ENCODE data around the gene GMFB.

The GMFB gene

DNA sequence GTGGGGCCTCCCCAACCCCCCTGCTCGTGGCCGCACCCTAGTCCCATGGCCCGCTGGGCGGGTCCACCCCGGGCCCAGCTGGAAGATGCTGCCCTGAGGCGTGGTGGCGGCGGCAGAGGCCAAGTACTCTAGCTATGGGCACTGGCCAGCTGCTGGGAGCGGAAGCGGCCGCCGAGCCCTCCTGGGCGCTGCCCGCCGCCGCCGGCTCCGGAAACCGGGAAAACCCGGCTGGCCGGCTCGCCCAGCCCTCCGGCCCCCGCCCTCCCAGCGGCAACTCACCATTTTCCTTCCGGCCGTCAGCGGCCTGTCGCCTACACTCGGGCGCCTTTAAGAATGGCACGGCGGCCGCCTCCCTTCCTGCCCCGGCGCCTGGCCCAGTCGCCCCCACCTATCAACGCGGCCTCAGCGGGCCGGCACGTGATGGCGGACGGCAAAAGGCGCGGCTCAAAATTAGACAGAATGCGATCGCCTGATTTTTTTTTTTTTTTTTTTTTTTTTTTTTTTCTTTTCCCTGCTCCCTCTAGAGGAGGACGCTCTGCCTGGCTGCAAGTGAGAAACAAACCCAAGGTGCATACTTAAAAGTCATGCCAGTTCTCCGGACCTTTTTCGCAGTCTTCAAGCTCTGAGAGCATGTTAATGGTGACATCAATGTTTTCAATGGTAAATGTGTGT, at the start of gene GMFB:
Gene GMFB, minus strand, starts transcription at position 335 of the 672 bp plus-strand sequence. Its CDS starts 53 bp downstream, at position 282.
- peak; percentile 78 to 81 for DNase-seq (ENCODE audit: low read depth in 2 of 2)

DNA sequence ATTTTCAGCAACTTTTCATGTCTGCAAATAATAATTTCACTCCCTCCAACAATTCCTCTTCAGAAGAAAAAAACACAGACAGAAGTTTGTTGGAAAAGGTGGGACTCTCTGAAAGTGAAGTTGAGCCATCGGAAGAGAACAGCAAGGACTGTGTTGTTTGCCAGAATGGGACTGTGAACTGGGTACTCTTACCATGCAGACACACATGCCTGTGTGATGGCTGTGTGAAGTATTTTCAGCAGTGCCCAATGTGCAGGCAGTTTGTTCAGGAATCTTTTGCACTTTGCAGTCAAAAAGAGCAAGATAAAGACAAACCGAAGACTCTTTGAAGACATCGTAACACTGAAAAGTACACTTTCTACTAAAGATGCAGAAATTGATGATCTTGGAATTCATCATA, 49.3 kb upstream of the GMFB start:
- no peak for DNase-seq (ENCODE audit: low read depth in 2 of 2)

DNA sequence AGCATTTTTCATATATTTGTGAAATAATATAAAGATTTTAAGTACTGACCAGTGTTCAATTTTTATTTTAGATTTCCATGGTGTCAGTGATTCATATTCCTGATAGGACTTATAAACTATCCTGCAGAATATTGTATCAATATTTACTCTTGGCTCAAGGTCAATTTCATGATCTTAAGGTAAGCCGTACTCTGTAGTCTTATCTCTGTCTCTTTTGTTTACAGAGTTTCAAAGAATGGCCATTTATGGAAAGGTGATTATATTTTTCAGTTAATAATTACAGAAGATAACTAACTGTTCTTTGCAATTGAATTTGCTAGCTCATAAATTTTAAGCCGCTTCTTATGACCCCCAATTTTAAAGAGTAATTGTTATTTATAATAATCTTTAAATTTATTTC, 48.9 kb upstream of the GMFB start:
- no peak for DNase-seq (ENCODE audit: low read depth in 2 of 2)

DNA sequence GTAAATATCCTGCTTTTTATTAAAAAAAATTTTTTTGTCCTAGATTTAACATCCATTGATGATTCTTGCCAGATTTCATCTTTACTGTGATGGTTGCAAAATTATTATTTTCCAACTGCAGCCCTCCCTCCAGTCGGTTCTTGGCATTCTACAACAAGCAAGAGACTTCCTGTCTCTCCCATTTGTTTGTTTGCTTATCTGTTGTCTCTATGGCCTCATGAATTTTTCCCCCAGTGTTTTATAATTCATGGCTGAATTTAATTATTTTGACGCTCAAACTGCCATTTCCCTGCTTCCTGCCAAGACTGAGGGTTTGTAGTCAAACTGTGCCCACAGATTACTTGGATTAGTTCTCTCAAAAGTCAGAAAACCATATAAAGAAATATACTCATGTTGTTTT, 46.9 kb upstream of the GMFB start:
- DNase-seq (ENCODE audit: low read depth in 2 of 2): no peak

DNA sequence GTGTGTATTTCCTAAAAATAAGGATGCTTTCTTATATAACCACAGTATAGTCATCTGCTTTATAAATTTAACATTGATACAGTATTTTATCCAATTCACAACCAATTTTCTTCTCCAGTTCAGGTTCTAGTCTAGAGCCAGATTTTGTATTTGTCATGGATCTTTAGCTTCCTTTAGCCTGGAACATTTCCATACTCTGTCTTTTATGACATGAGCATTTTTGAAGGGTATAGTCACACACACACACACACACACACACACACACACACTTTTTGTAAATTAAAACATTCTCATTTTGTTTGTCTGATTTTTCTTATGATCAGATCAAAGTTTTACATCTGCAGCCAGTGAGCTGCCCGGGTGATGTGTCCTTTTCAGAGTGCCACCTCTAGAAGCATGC, 46.3 kb upstream of the GMFB start:
- no peak for DNase-seq (ENCODE audit: low read depth in 2 of 2)

DNA sequence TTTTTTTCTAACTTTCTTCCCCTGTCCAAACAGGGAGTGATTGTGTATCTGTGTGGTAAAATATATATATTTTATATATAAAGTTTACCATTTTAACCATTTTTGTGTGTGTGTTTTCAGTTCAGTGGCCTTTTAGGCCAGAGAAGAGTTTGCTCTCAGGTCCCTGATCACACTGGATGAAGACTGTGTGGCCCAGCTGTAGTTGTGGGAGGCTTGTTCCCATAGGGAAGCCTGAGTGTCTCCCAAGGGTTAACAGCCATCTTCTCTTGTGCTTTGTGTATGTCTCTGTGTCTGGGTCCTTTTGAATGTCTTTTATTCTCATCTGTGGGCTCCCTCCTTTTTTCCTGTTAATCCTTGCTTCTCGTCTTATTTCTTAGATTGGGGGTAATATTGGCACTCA, 44.3 kb upstream of the GMFB start:
- DNase-seq (ENCODE audit: low read depth in 2 of 2): no peak

DNA sequence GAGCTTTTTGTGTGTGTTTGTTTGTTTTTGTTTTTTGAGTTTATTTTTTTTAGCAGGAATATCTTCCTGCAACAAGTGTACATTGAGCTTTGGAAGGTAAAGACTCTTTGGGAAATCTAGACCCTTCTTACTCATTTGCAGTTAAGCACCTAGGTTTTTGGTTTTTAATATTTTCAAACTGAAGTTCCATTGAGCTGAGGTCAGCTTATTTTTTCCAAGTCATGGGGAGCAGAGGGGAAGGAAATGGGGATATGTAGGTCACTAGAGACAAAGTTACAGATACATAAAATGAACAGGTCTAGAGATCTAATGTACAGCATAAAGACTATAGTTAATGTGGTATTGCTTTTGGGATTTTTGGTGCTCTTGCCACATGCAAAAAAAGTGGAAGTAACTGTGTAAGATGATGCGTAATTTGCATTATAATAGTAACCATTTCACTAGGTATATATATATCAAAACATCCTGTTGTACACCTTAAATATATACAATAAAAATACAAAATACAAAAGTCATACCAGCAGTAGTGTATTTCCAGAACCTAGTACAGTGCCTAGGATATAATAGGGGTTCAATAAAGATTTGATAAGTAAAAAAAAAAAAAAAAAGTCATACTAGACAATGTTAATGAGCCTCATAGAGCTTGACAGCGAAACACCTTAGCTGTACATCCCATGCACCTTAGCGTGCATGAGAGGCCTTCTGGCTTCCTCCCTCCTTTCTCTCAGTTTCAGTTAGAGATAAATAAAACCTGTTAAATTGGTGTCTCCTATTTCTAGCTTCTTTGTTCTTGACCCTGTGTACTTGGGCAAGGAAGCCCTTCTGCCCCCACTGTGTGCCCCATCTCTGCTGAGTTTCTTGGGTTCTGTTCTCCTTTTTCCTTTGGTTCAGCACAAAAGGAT, 43.6 kb upstream of the GMFB start:
- no peak for DNase-seq (ENCODE audit: low read depth in 2 of 2)

DNA sequence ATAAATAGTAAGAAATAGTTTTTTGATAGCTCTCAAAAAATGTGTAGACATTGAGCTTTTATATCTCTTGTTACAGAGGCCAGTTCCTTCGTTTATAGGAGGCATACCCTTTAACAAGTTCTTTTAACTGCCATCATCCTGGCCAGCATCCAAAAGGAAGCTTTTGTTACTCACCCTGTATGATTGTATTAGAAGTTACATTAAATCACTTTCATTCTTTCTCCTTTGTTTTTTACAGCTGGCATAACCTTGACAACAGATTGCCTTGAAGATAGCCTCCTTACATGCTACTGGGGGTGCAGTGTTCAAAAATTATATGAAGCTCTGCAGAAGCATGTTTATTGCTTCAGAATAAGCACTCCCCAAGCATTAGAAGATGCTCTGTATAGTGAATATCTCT, 41.0 kb upstream of the GMFB start:
- DNase-seq (ENCODE audit: low read depth in 2 of 2): no peak

DNA sequence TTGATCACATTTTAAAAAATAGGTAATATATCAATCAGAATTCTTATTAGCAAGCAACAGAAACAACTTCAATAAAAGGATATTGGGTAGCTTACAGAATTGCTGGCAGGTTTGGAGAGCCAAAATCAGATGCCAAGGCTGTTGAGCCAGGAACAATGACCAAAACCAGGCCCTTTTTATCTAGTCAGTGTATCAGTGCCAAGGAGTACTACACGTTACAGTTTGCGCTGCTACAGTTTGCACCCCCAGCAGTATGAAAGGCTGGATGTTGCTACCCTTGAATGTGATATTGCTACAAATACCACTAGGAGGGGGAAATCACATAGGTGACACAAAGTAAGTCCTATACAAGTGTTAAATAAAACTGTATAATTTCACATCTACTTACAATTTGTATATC, 40.2 kb upstream of the GMFB start:
- DNase-seq (ENCODE audit: low read depth in 2 of 2): no peak

DNA sequence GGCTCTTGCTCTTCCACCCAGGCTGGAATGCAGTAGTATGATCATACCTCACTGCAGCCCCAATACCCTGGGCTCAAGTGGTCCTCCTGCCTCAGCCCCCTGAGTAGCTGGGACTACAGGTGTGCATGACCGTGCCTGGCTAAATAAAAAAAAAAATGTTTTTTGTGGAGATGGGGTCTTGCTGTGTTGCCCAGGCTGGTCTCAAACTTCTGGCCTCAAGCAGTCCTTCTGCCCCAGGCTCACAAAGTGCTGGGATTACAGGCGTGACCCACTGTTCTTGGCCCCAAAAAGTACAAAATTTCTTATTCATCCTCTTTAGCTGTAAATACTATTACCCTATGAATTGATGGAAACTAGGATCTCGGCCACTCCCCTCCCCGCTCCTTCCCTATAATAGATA, 35.6 kb upstream of the GMFB start:
- DNase-seq (ENCODE audit: low read depth in 2 of 2): no peak

DNA sequence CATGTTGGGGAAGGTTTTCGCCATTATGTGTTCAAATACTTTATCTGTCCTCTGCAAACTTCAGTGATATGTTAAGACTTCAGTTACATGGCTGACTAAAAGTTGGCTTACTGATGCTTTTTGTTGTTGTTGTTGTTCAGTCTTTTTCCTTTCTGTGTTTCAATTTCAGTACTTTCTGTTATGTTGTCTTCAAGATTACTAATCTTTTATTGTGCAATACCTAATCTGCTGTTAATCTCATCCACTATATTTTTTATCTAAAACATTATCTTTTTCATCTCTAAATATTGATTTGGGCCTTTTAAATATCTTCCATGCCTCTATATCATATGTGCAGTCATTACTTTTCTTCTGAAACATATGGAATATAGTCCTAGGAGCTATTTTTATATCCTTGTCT, 27.9 kb upstream of the GMFB start:
- no peak for DNase-seq (ENCODE audit: low read depth in 2 of 2)

DNA sequence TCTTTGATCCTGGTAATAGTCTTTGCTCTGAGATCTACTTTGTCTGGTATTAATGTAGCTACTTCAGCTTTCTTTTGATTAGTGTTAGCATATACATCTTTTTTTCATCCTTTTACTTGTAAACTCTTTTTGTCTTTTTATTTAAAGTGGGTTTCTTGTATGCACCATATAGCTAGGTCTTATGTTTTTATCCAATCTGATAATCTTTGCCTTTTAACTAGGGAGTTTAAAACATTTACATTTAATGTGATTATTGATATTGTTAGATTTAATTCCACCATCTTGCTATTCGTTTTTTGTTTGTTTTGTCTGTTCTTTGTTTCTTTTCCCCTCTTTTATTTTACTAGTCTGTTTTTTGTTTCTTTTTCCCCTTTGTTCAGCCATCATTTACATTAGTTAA, 26.9 kb upstream of the GMFB start:
- DNase-seq (ENCODE audit: low read depth in 2 of 2): no peak

DNA sequence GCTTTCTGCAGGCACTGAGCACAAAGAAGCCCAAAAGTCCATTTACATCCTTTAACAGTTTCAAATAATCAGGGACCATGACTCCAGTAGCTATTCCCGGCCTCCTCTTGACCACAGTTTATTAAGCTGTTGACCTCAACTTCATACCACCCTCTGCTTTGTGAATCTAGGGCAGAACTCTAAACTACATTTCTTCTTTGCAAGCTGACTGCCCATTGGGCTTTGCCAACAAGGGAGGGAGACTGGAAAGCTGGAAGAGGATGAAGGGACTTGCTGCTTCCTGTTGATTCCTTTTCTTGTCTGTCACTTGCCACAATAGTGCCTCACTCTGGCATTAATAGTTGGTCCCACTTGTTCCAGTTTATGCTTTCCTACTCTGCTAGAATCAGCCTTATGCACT, 23.6 kb upstream of the GMFB start:
- no peak for DNase-seq (ENCODE audit: low read depth in 2 of 2)

DNA sequence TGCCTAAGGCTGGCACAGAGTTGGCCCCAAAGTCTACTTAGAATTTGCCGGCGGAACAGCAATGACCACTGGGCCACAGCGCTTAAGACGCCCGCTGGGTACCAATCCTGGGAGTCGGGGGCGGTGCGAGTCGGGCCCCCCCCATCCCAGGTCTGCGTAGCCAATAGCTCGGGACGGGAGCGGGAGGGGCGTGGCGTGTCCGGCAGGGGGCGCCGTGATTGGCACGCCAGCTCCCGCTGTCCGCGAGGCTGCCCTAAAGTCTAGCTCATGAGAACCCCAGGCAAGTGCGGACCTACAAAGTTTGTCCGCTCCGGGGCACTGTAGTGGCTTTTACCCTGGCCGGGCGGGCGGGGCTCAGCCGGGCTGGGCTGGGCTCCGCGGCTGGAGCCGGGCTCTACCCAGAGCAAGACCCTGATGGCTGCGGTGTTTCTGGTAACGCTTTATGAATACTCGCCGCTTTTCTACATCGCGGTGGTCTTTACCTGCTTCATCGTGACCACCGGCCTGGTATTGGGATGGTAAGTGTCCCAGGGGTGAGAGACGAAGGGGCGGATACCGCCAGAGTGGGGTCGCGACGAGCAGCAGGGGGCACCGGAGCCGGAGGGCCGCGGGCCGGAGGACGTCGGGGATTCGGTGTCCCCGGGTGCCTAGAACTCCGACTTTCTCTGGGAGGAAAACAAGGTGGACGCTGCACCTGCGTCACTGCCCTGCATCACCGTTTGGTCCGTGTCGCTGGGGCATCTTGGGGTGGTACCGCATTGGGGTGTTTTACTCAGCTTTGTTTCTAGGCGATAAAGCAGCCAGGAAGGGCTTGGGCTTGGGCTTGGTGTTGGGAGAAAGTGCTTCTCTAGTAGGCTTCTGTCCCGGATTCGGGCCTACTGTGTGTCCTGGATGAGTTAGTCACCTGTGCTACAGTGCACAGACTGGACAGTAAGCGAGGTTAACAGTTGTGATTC, 21.0 kb upstream of the GMFB start, which contains the start of gene CGRRF1:
Gene CGRRF1, plus strand, starts transcription at position 361 of the 956 bp plus-strand sequence. Its CDS starts 54 bp downstream, at position 415.
- peak; percentile 97 to 98 for DNase-seq (ENCODE audit: low read depth in 2 of 2)

DNA sequence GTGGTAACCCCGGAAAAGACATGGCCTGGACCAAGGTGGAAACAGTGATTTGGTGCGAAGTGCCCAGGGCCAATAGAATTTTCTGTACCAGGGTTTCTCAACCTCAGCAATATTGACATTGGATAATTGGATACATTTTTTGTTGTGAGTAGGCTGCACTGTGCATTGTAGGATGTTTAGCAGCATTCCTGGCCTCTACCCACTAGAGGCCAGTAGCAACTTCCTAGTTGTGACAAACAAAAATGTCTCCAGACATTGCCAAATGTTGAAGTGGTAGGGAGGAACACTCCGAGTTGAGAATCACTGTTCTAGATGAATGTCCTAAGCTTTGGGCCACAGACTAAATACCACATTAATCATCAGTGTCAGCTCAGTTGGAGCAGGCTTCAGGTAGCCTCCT, 14.7 kb upstream of the GMFB start:
- no peak for DNase-seq (ENCODE audit: low read depth in 2 of 2)

DNA sequence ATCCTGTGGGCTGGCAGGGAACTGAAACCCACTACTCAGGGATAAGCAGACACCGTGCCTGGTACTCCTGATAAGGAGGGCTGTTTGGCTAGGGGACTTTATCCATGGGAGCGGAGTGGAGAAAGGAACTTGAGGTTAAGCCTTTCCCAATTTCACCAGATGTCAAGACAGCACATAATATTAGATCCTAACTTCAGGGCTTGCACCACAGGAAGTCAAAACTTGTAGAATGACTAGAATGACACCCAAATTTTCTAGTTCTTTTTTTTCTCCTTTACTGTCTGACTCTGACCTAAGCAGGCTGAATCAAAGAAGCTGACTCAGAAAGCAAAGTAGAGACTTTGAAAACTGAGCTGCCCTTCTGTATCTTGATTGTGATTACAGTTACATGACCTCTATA, 13.8 kb upstream of the GMFB start:
- no peak for DNase-seq (ENCODE audit: low read depth in 2 of 2)

DNA sequence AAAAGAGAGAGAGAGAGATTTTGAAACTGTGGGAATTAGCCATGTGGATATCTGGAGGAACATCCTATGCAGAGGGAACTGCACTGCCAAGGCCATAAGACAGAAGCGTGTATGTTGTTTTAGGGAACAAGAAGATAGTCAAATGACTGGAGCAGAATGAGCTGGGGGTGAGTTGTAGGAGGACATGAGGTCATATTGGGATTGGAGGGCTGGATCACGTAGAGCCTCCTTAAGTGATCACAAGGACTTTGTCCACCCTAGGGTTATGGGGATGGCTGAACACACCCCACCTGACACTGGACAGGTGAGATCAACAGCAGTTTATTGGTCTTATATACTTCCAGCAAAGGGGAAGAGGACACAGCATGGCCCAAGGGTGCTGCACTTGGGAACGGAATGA, 12.7 kb upstream of the GMFB start:
- no peak for DNase-seq (ENCODE audit: low read depth in 2 of 2)

DNA sequence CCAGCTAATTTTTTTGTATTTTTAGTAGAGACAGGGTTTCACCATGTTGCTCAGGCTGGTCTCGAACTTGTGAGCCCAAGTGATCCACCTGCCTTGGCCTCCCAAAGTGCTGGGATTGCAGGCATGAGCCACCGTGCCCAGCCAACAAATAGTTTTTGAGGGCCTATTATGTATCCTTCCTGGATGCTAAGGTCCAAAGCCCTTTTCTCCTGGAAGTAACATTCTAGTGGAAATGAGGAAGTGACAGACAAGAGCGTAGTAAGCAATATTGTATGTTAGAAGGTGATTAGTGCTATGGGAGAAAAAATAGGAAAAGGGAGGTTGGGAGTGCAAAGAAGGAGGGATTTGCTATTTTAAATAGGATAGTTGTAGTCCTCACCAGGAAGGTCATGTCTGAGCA, 12.0 kb upstream of the GMFB start:
- no peak for DNase-seq (ENCODE audit: low read depth in 2 of 2)

DNA sequence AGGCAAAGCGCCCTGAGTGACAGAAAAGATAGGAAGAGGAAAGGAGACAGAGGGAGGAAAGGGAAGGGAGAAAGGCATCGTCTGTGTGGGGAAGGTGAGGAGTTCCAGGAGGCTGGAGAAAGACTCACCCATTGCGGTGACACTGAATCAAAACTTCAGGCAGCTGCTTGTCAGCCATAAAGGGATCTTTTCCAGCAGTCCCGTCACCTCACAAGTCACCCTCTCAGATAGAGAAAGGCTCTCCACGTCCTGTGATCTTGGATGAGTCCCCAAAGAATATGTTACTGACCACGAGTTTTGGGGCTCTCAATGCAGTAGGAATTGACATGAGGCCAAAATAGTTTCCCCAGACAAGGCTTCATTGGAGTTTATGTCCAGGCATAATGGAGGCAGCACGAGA, 9.8 kb upstream of the GMFB start:
- no peak for DNase-seq (ENCODE audit: low read depth in 2 of 2)

DNA sequence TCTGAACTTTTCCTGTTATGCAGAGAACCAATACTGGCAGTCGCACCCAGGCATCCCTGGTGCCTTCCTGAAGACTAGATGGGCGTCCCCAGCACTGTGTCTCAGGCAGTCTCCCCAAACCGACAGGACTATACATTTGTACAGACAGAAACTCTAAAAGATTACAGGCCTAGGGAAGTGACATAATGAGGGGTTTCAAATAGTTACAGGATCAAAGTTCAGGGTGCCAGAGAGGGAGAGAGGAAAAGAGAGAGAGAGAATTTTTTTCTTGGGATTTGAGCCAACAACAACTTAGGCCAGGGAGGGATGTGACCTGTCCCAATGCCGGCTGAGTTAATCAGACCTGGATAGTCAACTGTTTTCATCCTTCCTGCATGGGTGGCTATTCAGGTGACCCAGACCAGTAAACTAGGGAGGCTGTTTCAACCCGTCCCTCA, 9.3 kb upstream of the GMFB start:
- DNase-seq (ENCODE audit: low read depth in 2 of 2): no peak

DNA sequence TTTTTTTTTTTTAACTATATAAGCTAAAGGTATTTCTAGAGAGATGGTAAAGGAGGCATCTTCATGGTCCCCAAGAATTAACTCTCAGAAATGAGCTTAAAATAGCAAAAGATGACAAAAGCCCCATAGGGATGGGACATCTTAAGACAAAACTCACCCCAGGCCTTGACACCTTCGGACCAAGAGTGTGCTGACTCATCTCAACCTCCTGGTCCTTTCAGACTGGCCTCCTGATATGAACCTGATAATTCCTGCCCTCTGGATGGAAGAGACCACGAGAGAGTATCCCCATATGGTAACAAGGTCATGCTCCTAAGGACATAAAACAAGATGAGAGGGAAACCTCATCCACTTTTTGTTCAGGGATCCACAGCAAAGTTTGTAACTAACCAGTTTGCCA, 8.4 kb upstream of the GMFB start:
- no peak for DNase-seq (ENCODE audit: low read depth in 2 of 2)

DNA sequence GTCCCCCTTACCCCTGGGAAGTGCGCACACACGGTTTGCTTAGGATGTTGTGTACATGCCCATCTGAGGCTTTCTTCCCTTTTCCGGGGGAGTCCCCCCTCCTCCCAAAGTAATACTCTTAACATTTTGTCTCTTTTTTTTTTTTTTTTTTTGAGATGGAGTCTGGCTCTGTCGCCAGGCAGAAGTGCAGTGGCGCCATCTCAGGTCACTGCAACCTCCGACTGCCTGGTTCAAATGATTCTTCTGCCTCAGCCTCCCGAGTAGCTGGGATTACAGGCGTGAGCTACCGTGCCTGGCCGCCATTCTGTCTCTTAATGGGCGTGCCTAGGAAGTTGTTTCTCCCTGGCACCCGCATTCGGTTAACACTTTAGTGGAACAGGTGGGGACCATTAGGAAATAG, 4.5 kb upstream of the GMFB start:
- DNase-seq (ENCODE audit: low read depth in 2 of 2): no peak

Data from stimulated activated CD8-positive, alpha-beta memory T cell treated with anti-CD3 and anti-CD28 coated beads, Interleukin-2, amount 100 ng/mL, for 48 hours (primary cell).